Right lobe of liver (tissue), 6 donors: Measurements from ENCODE around the gene COIL. TPM values are rescaled to one million over a fixed set of nuclear protein-coding genes. Genes with fewer than 3 reads are reported as not detected.

Experiments used
- ATAC-seq, 4 donors: fragments of 200-7000 bp; cut with Tn5 transposase; one replicate each; pipeline ENCODE4 v1.9.1; 2020; ENCODE audit warnings: mild to moderate bottlenecking in 4 of 4, moderate library complexity in 4 of 4
- DNase-seq, 3 donors: peaks; one replicate each; pipeline ENCODE4 v3.0.0-alpha.2; 2020
- H3K27ac ChIP-seq, 3 donors: fragments of 200-600 bp; one replicate each; pipeline ENCODE4 v1.8.0; 2022
- H3K27me3 ChIP-seq, 2 donors: fragments of 200-600 bp; one replicate each; pipeline ENCODE4 v1.8.0; 2022
- H3K36me3 ChIP-seq, 4 donors: fragments of 200-600 bp; sonication (generic) in 1 of 4; one replicate each; pipeline versions ENCODE4 v1.5.1 to v1.8.0; 2017 to 2022; ENCODE audit warnings: control low read depth in 1 of 4
- H3K4me1 ChIP-seq, 4 donors: fragments of 200-600 bp; sonication (generic) in 1 of 4; one replicate each; pipeline versions ENCODE4 v1.5.1 to v1.8.0; 2017 to 2022; ENCODE audit warnings: control low read depth in 1 of 4
- H3K4me3 ChIP-seq, 3 donors: fragments of 200-600 bp; one replicate each; pipeline ENCODE4 v1.8.0; 2022
- H3K9me3 ChIP-seq, 4 donors: fragments of 200-600 bp; sonication (generic) in 1 of 4; one replicate each; pipeline versions ENCODE4 v1.5.1 to v1.8.0; 2017 to 2022; ENCODE audit warnings: control low read depth in 1 of 4
- CTCF ChIP-seq, 4 donors: fragments of 200-600 bp in 3 of 4; fragments of 450-650 bp in 1 of 4; IDR thresholded peaks; one replicate each; pipeline versions ENCODE4 v1.5.1 to v1.8.0; 2016 to 2022; ENCODE audit warnings: antibody characterized with exemption in 4 of 4, mild to moderate bottlenecking in 2 of 4
- POLR2A ChIP-seq: fragments of 450-650 bp; IDR thresholded peaks from one replicate; pipeline ENCODE4 v1.6.1; 2017; ENCODE audit warnings: antibody characterized with exemption, mild to moderate bottlenecking
- WGBS: methylation state at CpG from one replicate; pipeline ENCODE4 v1.1.6; 2018; ENCODE audit warnings: low coverage, low lambda C conversion rate; ENCODE audit not compliant: insufficient coverage; ENCODE audit errors: missing lambda C conversion rate; 5-methylcytosine and 5-hydroxymethylcytosine counted together
- intact Hi-C, 2 donors: fragments of 100-400 bp; cut with DNase I; formaldehyde crosslinking; loops; one replicate each; pipeline versions ENCODE4 v1.11.2 to v1.14.1; 2022
- total RNA-seq, 6 experiments: library from RNA; depleted of rRNA in 2 of 6; stranded (reverse); fragments of >200 nt in 2 of 6; fragmentation: NEBNext Ultra II Directional in 3 of 6; extraction: Animal tissue kit (Norgen Biotek cat#: 25700) in 3 of 6; gene quantifications; one replicate each; pipeline versions ENCODE4 v1.1.0 to v1.2.4, GENCODE V29; 2016 to 2023
- donor health status: DM: no; HTN: yes; CAD: no.
- donor health status: DM: no; HTN: no; CAD: no.
- donor health status: DM: no; HTN: no; CAD: no.
- donor health status: DM: no; HTN: yes; CAD: no.
- donor health status: DM: no; HTN: yes; CAD: no.

The COIL gene
- total RNA-seq, 6 experiments from 2014 or later: 5.5 to 7.1 (median 6.5) TPM

- H3K27me3 ChIP-seq: no peaks in the 10 kb centered on the region
- no peak overlapping the region for H3K4me3 ChIP-seq
- peaks cover 5 to 100% (median 58%) of the 10 kb centered on the region in 4 donors for H3K36me3 ChIP-seq
- DNase-seq (no peak), ATAC-seq (no peak)
- H3K27ac ChIP-seq: no peak overlapping the region
- TF ChIP-seq CTCF (IDR thresholded peaks at IDR 0.05) (no peak), POLR2A (no peak)
- 95% methylated on average over 14 of the region's 14 CpGs for WGBS
- intact Hi-C loops: no loop called here
- no peaks in the 10 kb centered on the region for H3K9me3 ChIP-seq
- H3K4me1 ChIP-seq: peaks cover 0 to 3% (median 0%) of the 10 kb centered on the region in 4 donors
These were observed 63.0 kb downstream of the COIL start for GRCh38 chr17:56897646-56898424.

- DNase-seq (no peak), ATAC-seq (no peak)
- H3K9me3 ChIP-seq: no peaks in the 10 kb centered on the region
- TF ChIP-seq CTCF (IDR thresholded peaks at IDR 0.05): no peak
- TF ChIP-seq POLR2A: no peak
- 92% methylated on average over 2 of the region's 4 CpGs for WGBS
- H3K4me3 ChIP-seq: no peak overlapping the region
- peaks cover 5 to 100% (median 57%) of the 10 kb centered on the region in 4 donors for H3K36me3 ChIP-seq
- intact Hi-C loops: no loop called here
- peaks cover 0 to 3% (median 0%) of the 10 kb centered on the region in 4 donors for H3K4me1 ChIP-seq
- no peaks in the 10 kb centered on the region for H3K27me3 ChIP-seq
- H3K27ac ChIP-seq: no peak overlapping the region
These were observed 63.9 kb downstream of the COIL start for GRCh38 chr17:56896968-56897359.

GRCh38 chr17:56896217-56896967 lies 64.5 kb downstream of the COIL start:
- H3K4me3 ChIP-seq: no peak overlapping the region
- H3K4me1 ChIP-seq: no peaks in the 10 kb centered on the region
- no peaks in the 10 kb centered on the region for H3K9me3 ChIP-seq
- 61% methylated on average over 3 of the region's 3 CpGs for WGBS
- intact Hi-C loops: no loop called here
- H3K27ac ChIP-seq: no peak overlapping the region
- no peak for DNase-seq
- ATAC-seq: no peak
- TF ChIP-seq POLR2A: no peak
- TF ChIP-seq CTCF (IDR thresholded peaks at IDR 0.05): no peak
- no peaks in the 10 kb centered on the region for H3K27me3 ChIP-seq
- peaks cover 5 to 100% (median 58%) of the 10 kb centered on the region in 4 donors for H3K36me3 ChIP-seq

GRCh38 chr17:56894859-56895455 lies 65.9 kb downstream of the COIL start:
- Histone ChIP-seq H3K9me3 (no peaks in the 10 kb centered on the region), H3K27ac (peak overlapping the region in 1 of 3 donors; percentile 33), H3K36me3 (peaks cover 5 to 100% (median 56%) of the 10 kb centered on the region in 4 donors), H3K4me3 (no peak overlapping the region), H3K4me1 (no peaks in the 10 kb centered on the region), H3K27me3 (no peaks in the 10 kb centered on the region)
- intact Hi-C loops: no loop called here
- TF ChIP-seq CTCF (IDR thresholded peaks at IDR 0.05) (no peak), POLR2A (no peak)
- ATAC-seq (peak in 1 of 4 donors; percentile 85), DNase-seq (no peak)
- 65% methylated on average over 10 of the region's 20 CpGs for WGBS
